ENCODE data around the gene FLT1.

DNA sequence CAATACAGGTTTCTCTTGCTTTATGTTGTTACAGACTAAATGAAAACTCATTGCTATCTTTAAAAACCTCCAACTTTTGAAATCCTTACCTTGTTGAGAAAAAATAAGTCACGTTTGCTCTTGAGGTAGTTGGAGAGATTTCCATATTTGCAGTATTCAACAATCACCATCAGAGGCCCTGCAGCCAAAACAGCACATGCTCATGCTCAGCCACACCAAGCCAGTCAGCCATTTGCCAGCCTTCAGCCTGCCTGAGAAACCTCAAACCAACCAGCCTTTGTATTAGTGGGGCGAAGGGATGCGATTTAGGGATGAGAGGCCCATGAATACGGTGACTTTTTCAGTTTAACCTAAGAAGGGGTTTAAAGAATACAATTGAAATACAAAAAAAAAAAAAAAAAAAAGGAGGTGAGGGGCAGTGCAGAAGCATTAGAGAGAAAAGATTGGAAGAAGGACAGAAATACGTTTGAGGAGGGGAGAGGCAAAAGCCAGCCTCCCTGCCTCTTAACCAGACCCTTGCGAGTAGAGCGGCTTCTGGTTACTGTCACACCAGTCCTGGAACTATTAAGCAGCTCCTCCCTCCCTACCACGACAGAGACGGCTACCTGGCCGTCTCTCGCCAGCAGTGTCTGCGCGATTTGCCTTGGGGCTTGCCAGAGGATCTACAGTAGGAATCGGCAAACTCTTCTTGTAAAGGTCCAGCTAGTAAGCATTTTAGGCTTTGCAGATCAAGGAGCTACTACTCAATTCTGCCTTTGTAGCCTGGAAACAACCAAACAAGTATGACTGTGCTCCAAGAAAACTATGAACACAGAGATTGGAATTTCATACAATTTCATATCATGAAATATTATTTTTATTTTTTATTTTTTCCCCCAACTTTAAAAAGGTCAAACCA lies 167.3 kb downstream of the FLT1 start:
- TF ChIP-seq, protein P1, sequence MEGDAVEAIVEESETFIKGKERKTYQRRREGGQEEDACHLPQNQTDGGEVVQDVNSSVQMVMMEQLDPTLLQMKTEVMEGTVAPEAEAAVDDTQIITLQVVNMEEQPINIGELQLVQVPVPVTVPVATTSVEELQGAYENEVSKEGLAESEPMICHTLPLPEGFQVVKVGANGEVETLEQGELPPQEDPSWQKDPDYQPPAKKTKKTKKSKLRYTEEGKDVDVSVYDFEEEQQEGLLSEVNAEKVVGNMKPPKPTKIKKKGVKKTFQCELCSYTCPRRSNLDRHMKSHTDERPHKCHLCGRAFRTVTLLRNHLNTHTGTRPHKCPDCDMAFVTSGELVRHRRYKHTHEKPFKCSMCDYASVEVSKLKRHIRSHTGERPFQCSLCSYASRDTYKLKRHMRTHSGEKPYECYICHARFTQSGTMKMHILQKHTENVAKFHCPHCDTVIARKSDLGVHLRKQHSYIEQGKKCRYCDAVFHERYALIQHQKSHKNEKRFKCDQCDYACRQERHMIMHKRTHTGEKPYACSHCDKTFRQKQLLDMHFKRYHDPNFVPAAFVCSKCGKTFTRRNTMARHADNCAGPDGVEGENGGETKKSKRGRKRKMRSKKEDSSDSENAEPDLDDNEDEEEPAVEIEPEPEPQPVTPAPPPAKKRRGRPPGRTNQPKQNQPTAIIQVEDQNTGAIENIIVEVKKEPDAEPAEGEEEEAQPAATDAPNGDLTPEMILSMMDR (IDR thresholded peaks at IDR 0.05), result no peak
- TF ChIP-seq ZFX (IDR thresholded peaks at IDR 0.05; ENCODE audit: borderline replicate concordance), result no peak

Measured in 22Rv1 (cell line).